GM06990 (cell line): ENCODE data around the gene RPS6KA3.

Experiments
- DNase-seq: peaks from one replicate; pipeline ENCODE4 v3.0.0-alpha.2; 2011; ENCODE audit not compliant: insufficient read length; ENCODE audit errors: extremely low read depth
- H3K27me3 ChIP-seq: replicated peaks from 2 replicates; pipeline ENCODE4 v1.6.0; 2011; ENCODE audit warnings: low read length; ENCODE audit not compliant: control insufficient read depth, insufficient read depth
- H3K36me3 ChIP-seq: 2 replicates; pipeline ENCODE4 v1.5.1; 2011; ENCODE audit warnings: low read length; ENCODE audit not compliant: control insufficient read depth, insufficient read depth
- H3K4me3 ChIP-seq: replicated peaks from 2 replicates; pipeline ENCODE4 v1.5.1; 2011; ENCODE audit warnings: low read depth, mild to moderate bottlenecking, control low read depth, low read length
- CTCF ChIP-seq: IDR thresholded peaks from 2 replicates; pipeline ENCODE4 v1.5.1; 2011; ENCODE audit warnings: low read length, control low read depth, mild to moderate bottlenecking, inconsistent platforms; ENCODE audit not compliant: insufficient read depth, poor library complexity, severe bottlenecking

RPS6KA3 gene

DNA sequence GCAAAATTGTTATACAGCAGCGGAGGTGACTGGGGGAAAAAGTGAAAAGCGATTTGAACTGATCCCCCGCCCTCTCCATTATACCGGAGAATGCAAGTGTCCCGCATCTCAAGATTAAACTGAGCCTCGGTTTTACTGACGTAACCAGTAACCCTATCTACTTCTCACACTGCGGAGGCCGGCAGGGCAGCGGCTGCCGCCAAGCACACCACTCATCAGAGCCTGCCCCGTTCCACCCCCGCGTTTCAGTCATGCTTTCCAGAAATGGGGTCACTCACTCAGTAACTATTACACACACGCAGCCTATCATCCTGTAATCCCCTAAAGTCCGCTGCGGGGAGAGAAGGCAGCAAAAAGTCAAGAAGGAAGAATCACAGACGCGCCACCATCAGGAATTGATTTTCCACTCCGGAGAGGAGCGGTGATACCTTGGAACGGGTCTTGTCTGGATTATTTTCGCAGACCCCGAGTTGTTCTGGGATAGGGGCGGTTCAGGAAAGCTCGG lies 1.4 kb downstream of the RPS6KA3 start:
- TF ChIP-seq CTCF, result no peak
- Histone ChIP-seq H3K4me3 (peak overlapping the region; percentile 80), H3K36me3 (no peaks in the 10 kb centered on the region), H3K27me3 (no peaks in the 10 kb centered on the region)
- DNase-seq, result peak; percentile 70

DNA sequence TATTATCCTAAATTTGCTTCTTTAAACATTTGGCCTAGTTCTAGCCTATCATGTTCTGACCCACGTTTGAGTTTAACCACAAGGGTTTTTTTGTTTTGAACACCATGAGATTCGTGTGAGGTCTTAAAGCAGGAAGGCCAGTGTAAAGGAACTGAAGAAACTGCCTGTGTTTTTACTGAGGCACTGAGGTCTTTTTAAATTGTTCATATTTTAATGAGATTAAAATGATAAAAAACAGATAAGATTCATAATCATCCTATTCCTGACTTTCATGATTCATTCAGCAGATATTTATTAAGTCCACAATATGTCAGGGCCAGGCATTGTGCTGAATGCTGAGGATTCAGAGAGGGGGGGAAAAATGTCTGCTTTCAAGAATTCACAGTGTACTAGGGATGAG lies 3.2 kb downstream of the RPS6KA3 start:
- TF ChIP-seq CTCF, result no peak
- Histone ChIP-seq H3K27me3 (no peaks in the 10 kb centered on the region), H3K36me3 (no peaks in the 10 kb centered on the region), H3K4me3 (no peak overlapping the region)
- DNase-seq, result no peak

DNA sequence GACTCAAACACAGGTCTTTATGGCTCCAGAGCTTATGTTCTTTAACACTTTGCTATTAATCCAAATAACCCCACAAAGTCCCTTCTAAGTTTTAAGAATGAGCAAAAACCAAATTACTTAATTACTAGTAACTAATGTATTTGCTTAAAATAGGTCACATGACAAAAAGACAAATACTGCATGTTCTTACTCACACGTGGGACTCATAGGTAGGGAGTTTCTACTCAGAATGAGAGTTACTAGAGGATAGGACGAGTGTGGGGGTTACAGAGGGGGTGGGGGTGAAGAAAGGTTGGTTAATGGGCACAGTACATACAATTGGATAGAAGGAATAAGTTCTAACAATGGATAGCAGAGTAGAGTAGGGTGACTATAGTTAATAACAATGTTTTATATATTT lies 5.8 kb downstream of the RPS6KA3 start:
- no peaks in the 10 kb centered on the region for H3K36me3 ChIP-seq
- no peak for TF ChIP-seq CTCF
- no peaks in the 10 kb centered on the region for H3K27me3 ChIP-seq
- no peak for DNase-seq
- no peak overlapping the region for H3K4me3 ChIP-seq

GRCh38 chrX:20254712-20255299 lies 11.9 kb downstream of the RPS6KA3 start:
- Histone ChIP-seq H3K4me3 (no peak overlapping the region), H3K36me3 (no peaks in the 10 kb centered on the region; the same call in 1 of the 2 replicates), H3K27me3 (no peaks in the 10 kb centered on the region)
- no peak for DNase-seq
- TF ChIP-seq CTCF, result no peak

- no peak for TF ChIP-seq CTCF
- Histone ChIP-seq H3K36me3 (no peaks in the 10 kb centered on the region; the same call in 1 of the 2 replicates), H3K4me3 (no peak overlapping the region), H3K27me3 (no peaks in the 10 kb centered on the region)
- DNase-seq, result no peak
Measured at GRCh38 chrX:20253232-20253543, 13.5 kb downstream of the RPS6KA3 start.
